ENCODE data around the gene LYZL1. TPM values are rescaled to one million over a fixed set of nuclear protein-coding genes. Genes with fewer than 3 reads are reported as not detected.
"Not testable (repeated sequence)": the region's sequence is repeated elsewhere in the genome, so short reads cannot be mapped to it uniquely, and the experiment has no call there.

The LYZL1 gene
- total and polyA plus RNA-seq, 4 experiments from 2014 or later: not detected

GRCh38 chr10:29276251-29276850 is 12.5 kb upstream of the LYZL1 start:
- Histone ChIP-seq H3K27ac (ENCODE audit: low read depth, low read length) (no peak overlapping the region), H3K4me1 (ENCODE audit: insufficient read depth, low read length) (no peaks in the 10 kb centered on the region), H3K4me3 (ENCODE audit: low read length in 2 of 2) (no peak overlapping the region), H3K9me3 (ENCODE audit: control insufficient read depth in 1 of 2, low read length in 2 of 2) (no peaks in the 10 kb centered on the region), H3K27me3 (ENCODE audit: insufficient read depth, low read length) (no peaks in the 10 kb centered on the region), H3K36me3 (ENCODE audit: insufficient read depth, low read length) (no peaks in the 10 kb centered on the region)
- DNase-seq: no peak
- Mint-ChIP-seq H3K4me3 (no peak overlapping the region), H3K27ac (no peak overlapping the region), H3K4me1 (no peaks in the 10 kb centered on the region), H3K27me3 (no peaks in the 10 kb centered on the region), H3K9me3 (peaks cover 0 to 3% (median 0%) of the 10 kb centered on the region in 8 donors), H3K36me3 (no peaks in the 10 kb centered on the region)
- intact Hi-C loops (cut with micrococcal nuclease): no loop called here
- POLR2A ChIA-PET (ENCODE audit: partially characterized antibody): no interaction called here
- CTCF ChIA-PET (ENCODE audit: partially characterized antibody): no interaction called here

DNA sequence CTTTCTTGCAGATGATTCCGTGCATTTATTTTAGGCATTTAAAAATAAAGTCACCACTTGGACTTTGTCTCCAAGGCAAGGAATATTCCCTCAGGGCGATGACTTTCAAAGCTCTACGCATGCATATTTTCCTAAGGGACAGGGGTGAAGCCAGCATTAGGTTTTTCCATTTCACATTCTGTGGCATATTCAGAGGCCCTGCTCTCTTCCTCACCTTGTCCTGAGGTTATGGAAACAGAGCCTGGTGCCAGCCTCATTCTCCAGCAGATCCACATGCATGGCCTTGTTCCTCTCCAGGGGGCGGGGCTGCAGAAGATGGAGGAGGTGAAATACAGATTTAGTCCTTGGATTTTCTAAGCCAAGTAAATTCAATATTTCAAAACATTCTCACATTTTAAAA is 11.6 kb upstream of the LYZL1 start:
- POLR2A ChIA-PET (ENCODE audit: partially characterized antibody): interaction anchor here (0.6 kb wide), 1 partner anchor 27 kb away, joined by 3 read pairs; no protein-coding TSS in a partner anchor
- H3K9me3 Mint-ChIP-seq: peaks cover 0 to 3% (median 0%) of the 10 kb centered on the region in 8 donors
- no peaks in the 10 kb centered on the region for H3K27me3 Mint-ChIP-seq
- Histone ChIP-seq H3K9me3 (ENCODE audit: control insufficient read depth in 1 of 2, low read length in 2 of 2) (no peaks in the 10 kb centered on the region), H3K27ac (ENCODE audit: low read depth, low read length) (no peak overlapping the region), H3K4me1 (ENCODE audit: insufficient read depth, low read length) (no peaks in the 10 kb centered on the region), H3K4me3 (ENCODE audit: low read length in 2 of 2) (no peak overlapping the region), H3K27me3 (ENCODE audit: insufficient read depth, low read length) (no peaks in the 10 kb centered on the region), H3K36me3 (ENCODE audit: insufficient read depth, low read length) (no peaks in the 10 kb centered on the region)
- CTCF ChIA-PET (ENCODE audit: partially characterized antibody): no interaction called here
- no peak for DNase-seq
- H3K27ac Mint-ChIP-seq: no peak overlapping the region
- no peak overlapping the region for H3K4me3 Mint-ChIP-seq
- no peaks in the 10 kb centered on the region for H3K36me3 Mint-ChIP-seq
- H3K4me1 Mint-ChIP-seq: no peaks in the 10 kb centered on the region
- intact Hi-C loops (cut with micrococcal nuclease): no loop called here

- CTCF ChIA-PET (ENCODE audit: partially characterized antibody): no interaction called here
- no peaks in the 10 kb centered on the region for H3K4me1 Mint-ChIP-seq
Observed at GRCh38 chr10:29279779-29280487, 8.9 kb upstream of the LYZL1 start.

DNA sequence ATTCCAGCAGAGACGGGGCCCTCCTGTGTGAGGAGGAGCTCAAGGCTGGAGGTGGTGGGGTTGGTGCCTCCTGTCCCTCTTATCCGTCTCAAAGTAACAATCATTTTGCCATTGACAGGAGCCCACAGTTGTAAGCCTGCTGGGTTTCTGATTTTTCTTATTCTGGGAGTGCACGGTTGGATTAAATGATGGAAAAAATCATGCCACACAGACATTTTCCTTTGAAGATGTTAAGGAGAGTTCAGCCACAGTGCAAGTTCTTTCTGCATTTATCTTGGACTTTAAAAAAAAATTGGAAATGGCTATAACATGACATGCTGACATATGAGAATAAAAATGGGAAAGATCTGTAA is 8.4 kb upstream of the LYZL1 start:
- DNase-seq: no peak

More at GRCh38 chr10:29279779-29280487, 8.9 kb upstream of the LYZL1 start:
- DNase-seq: no peak
- Mint-ChIP-seq H3K27ac (no peak overlapping the region), H3K27me3 (peaks cover 0 to 3% of the 10 kb centered on the region in 2 donors), H3K9me3 (peaks cover 0 to 3% (median 0%) of the 10 kb centered on the region in 8 donors), H3K36me3 (no peaks in the 10 kb centered on the region), H3K4me3 (no peak overlapping the region)
- H3K27me3 ChIP-seq (ENCODE audit: insufficient read depth, low read length): no peaks in the 10 kb centered on the region
- H3K4me1 ChIP-seq (ENCODE audit: insufficient read depth, low read length): no peaks in the 10 kb centered on the region
- H3K27ac ChIP-seq (ENCODE audit: low read depth, low read length): no peak overlapping the region
- intact Hi-C loops (cut with micrococcal nuclease): no loop called here
- H3K4me3 ChIP-seq (ENCODE audit: low read length in 2 of 2): no peak overlapping the region
- no peaks in the 10 kb centered on the region for H3K36me3 ChIP-seq (ENCODE audit: insufficient read depth, low read length)
- POLR2A ChIA-PET (ENCODE audit: partially characterized antibody): no interaction called here
- no peaks in the 10 kb centered on the region for H3K9me3 ChIP-seq (ENCODE audit: control insufficient read depth in 1 of 2, low read length in 2 of 2)

DNA sequence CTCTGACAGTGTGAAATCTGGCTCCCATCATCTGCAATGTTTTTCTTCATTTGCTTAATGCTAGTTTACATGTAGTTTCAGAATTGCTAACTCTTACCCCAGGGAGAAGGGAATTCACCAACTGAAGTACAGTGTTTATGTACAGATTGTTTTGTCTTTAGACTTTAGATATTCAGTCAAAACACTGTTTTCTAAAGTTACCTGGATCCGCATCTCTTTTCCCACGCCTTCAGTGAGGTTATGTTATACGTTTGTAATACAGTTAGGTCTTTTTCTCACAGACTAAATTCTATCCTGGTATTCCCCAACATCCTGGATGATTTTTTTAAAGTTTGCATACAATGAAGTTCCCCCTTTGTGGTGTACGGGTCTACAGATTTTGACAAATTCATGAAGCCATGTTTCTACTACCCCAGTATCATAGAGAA is 3.2 kb upstream of the LYZL1 start:
- Histone ChIP-seq H3K27me3 (ENCODE audit: insufficient read depth, low read length) (no peaks in the 10 kb centered on the region), H3K4me1 (ENCODE audit: insufficient read depth, low read length) (no peaks in the 10 kb centered on the region), H3K9me3 (ENCODE audit: control insufficient read depth in 1 of 2, low read length in 2 of 2) (no peaks in the 10 kb centered on the region), H3K27ac (ENCODE audit: low read depth, low read length) (no peak overlapping the region), H3K4me3 (ENCODE audit: low read length in 2 of 2) (no peak overlapping the region), H3K36me3 (ENCODE audit: insufficient read depth, low read length) (no peaks in the 10 kb centered on the region)
- ChIA-PET CTCF (ENCODE audit: partially characterized antibody) (no interaction called here), POLR2A (ENCODE audit: partially characterized antibody) (no interaction called here)
- peaks cover 0 to 3% (median 0%) of the 10 kb centered on the region in 8 donors for H3K9me3 Mint-ChIP-seq
- DNase-seq: no peak
- no peaks in the 10 kb centered on the region for H3K36me3 Mint-ChIP-seq
- no peaks in the 10 kb centered on the region for H3K4me1 Mint-ChIP-seq
- intact Hi-C loops (cut with micrococcal nuclease): no loop called here
- H3K27me3 Mint-ChIP-seq: peaks cover 7 to 10% of the 10 kb centered on the region in 2 donors
- no peak overlapping the region for H3K4me3 Mint-ChIP-seq
- H3K27ac Mint-ChIP-seq: no peak overlapping the region

More for the DNA sequence above, 8.4 kb upstream of the LYZL1 start:
- no peak overlapping the region for H3K27ac ChIP-seq (ENCODE audit: low read depth, low read length)
- no peaks in the 10 kb centered on the region for H3K27me3 ChIP-seq (ENCODE audit: insufficient read depth, low read length)
- H3K4me3 ChIP-seq (ENCODE audit: low read length in 2 of 2): no peak overlapping the region
- Mint-ChIP-seq H3K36me3 (no peaks in the 10 kb centered on the region), H3K27me3 (peaks cover 0 to 3% of the 10 kb centered on the region in 2 donors), H3K27ac (no peak overlapping the region), H3K4me3 (no peak overlapping the region), H3K4me1 (no peaks in the 10 kb centered on the region), H3K9me3 (peaks cover 0 to 3% (median 0%) of the 10 kb centered on the region in 8 donors)
- intact Hi-C loops (cut with micrococcal nuclease): no loop called here
- H3K4me1 ChIP-seq (ENCODE audit: insufficient read depth, low read length): no peaks in the 10 kb centered on the region
- H3K9me3 ChIP-seq (ENCODE audit: control insufficient read depth in 1 of 2, low read length in 2 of 2): no peaks in the 10 kb centered on the region
- CTCF ChIA-PET (ENCODE audit: partially characterized antibody): no interaction called here
- H3K36me3 ChIP-seq (ENCODE audit: insufficient read depth, low read length): no peaks in the 10 kb centered on the region
- POLR2A ChIA-PET (ENCODE audit: partially characterized antibody): no interaction called here

GRCh38 chr10:29287635-29288034 is 1.2 kb upstream of the LYZL1 start:
- Mint-ChIP-seq H3K36me3 (no peaks in the 10 kb centered on the region), H3K27me3 (peaks cover 7 to 10% of the 10 kb centered on the region in 2 donors), H3K4me1 (no peaks in the 10 kb centered on the region), H3K4me3 (no peak overlapping the region), H3K27ac (no peak overlapping the region), H3K9me3 (peaks cover 0 to 3% (median 0%) of the 10 kb centered on the region in 8 donors)
- Histone ChIP-seq H3K4me3 (ENCODE audit: low read length in 2 of 2) (no peak overlapping the region), H3K9me3 (ENCODE audit: control insufficient read depth in 1 of 2, low read length in 2 of 2) (no peaks in the 10 kb centered on the region), H3K27me3 (ENCODE audit: insufficient read depth, low read length) (no peaks in the 10 kb centered on the region), H3K4me1 (ENCODE audit: insufficient read depth, low read length) (no peaks in the 10 kb centered on the region), H3K36me3 (ENCODE audit: insufficient read depth, low read length) (no peaks in the 10 kb centered on the region), H3K27ac (ENCODE audit: low read depth, low read length) (no peak overlapping the region)
- CTCF ChIA-PET (ENCODE audit: partially characterized antibody): no interaction called here
- no peak for DNase-seq
- POLR2A ChIA-PET (ENCODE audit: partially characterized antibody): no interaction called here
- intact Hi-C loops (cut with micrococcal nuclease): no loop called here

DNA sequence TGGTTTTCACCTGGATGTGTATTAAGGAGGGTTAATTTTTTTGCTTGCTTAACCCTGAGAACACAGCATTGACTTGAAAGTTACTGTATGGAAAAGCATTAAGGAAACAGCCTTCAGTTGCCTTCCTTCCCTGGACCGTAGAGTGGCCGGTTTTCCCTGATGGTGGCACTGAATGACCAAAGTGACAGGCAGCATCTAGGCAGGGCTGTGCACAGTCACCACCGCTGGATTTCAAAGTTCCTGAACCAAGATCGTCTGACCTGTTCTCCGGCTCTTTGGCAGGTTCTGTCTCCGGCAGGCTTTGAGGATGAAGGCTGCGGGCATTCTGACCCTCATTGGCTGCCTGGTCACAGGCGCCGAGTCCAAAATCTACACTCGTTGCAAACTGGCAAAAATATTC is 2.7 kb downstream of the LYZL1 start:
- H3K27ac Mint-ChIP-seq; H3K27me3 ChIP-seq (ENCODE audit: insufficient read depth, low read length); H3K4me3 Mint-ChIP-seq; intact Hi-C loops (cut with micrococcal nuclease); CTCF ChIA-PET (ENCODE audit: partially characterized antibody); H3K9me3 ChIP-seq (ENCODE audit: control insufficient read depth in 1 of 2, low read length in 2 of 2); H3K4me1 Mint-ChIP-seq; POLR2A ChIA-PET (ENCODE audit: partially characterized antibody); H3K9me3 Mint-ChIP-seq; H3K4me1 ChIP-seq (ENCODE audit: insufficient read depth, low read length); H3K36me3 Mint-ChIP-seq; H3K36me3 ChIP-seq (ENCODE audit: insufficient read depth, low read length); H3K4me3 ChIP-seq (ENCODE audit: low read length in 2 of 2); H3K27ac ChIP-seq (ENCODE audit: low read depth, low read length); DNase-seq: not testable (repeated sequence)
- H3K27me3 Mint-ChIP-seq: peaks cover 9 to 13% of the 10 kb centered on the region in 2 donors

All from CD4-positive, alpha-beta memory T cell (primary cell).